ENCODE data around the gene SLAIN1.

Gene SLAIN1

DNA sequence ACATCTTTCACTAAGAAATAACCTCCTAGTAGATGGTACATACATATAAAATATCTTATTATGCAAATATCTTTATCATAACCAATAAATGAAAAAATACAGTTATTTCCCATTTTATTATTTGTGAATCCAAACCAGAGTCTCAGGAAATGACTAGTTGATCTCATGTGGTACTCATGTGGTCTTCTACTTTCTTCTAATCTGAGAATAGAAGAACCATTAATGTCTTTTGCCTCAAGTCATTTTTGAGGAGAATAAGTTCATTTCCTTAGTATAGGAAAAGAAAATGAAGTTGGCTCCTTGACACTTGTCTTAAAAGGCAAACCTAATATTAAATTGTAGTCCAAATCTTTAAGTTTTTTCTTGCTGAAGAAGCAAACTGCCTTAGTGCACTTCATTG lies 114.5 kb downstream of the SLAIN1 start:
- no peaks in the 10 kb centered on the region for H3K9me3 Mint-ChIP-seq
- H3K4me3 Mint-ChIP-seq: no peak overlapping the region
- H3K36me3 Mint-ChIP-seq (ENCODE audit: low read depth): no peaks in the 10 kb centered on the region
- DNase-seq: no peak
- peaks cover 9% of the 10 kb centered on the region for H3K4me1 Mint-ChIP-seq
- peaks cover 3% of the 10 kb centered on the region for H3K27me3 Mint-ChIP-seq (ENCODE audit: low read depth, poor library complexity)
- no peak overlapping the region for H3K27ac Mint-ChIP-seq
- TF ChIP-seq, protein P1, sequence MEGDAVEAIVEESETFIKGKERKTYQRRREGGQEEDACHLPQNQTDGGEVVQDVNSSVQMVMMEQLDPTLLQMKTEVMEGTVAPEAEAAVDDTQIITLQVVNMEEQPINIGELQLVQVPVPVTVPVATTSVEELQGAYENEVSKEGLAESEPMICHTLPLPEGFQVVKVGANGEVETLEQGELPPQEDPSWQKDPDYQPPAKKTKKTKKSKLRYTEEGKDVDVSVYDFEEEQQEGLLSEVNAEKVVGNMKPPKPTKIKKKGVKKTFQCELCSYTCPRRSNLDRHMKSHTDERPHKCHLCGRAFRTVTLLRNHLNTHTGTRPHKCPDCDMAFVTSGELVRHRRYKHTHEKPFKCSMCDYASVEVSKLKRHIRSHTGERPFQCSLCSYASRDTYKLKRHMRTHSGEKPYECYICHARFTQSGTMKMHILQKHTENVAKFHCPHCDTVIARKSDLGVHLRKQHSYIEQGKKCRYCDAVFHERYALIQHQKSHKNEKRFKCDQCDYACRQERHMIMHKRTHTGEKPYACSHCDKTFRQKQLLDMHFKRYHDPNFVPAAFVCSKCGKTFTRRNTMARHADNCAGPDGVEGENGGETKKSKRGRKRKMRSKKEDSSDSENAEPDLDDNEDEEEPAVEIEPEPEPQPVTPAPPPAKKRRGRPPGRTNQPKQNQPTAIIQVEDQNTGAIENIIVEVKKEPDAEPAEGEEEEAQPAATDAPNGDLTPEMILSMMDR (IDR thresholded peaks at IDR 0.05): no peak

All from nephron progenitor cell (in vitro differentiated cells).